CD14-positive monocyte (primary cell): ENCODE results near the gene ANO9. TPM values are rescaled to one million over a fixed set of nuclear protein-coding genes. Genes with fewer than 3 reads are reported as not detected.

ENCODE experiments used
- DNase-seq, 3 donors: peaks; one replicate each; pipeline ENCODE4 v3.0.0-alpha.2; 2011 to 2022
- H2AFZ ChIP-seq: 2 replicates; pipeline ENCODE4 v1.6.0; 2012; ENCODE audit warnings: mild to moderate bottlenecking, low read depth, low read length, inconsistent platforms; ENCODE audit not compliant: insufficient read depth, poor library complexity, severe bottlenecking
- H3K27ac ChIP-seq, 2 donors: 1 replicate in 1 of 2; 2 replicates in 1 of 2; pipeline ENCODE4 v1.5.1; 2012 to 2013; ENCODE audit warnings: low read length in 2 of 2, control low read depth in 1 of 2, inconsistent platforms in 1 of 2, low read depth in 1 of 2, mild to moderate bottlenecking in 1 of 2
- H3K27me3 ChIP-seq, 2 donors: one replicate each; pipeline versions ENCODE4 v1.6.0 to v1.6.1; 2011 to 2013; ENCODE audit warnings: low read length in 2 of 2; ENCODE audit not compliant: control insufficient read depth in 2 of 2, insufficient read depth in 2 of 2
- H3K36me3 ChIP-seq, 2 donors: replicated peaks in 1 of 2; 1 replicate in 1 of 2; 2 replicates in 1 of 2; pipeline versions ENCODE4 v1.5.1 to v1.6.1; 2012 to 2013; ENCODE audit warnings: low read length in 2 of 2, control low read depth in 1 of 2, inconsistent platforms in 1 of 2, mild to moderate bottlenecking in 1 of 2; ENCODE audit not compliant: insufficient read depth in 2 of 2, control insufficient read depth in 1 of 2
- H3K4me1 ChIP-seq, 2 donors: 1 replicate in 1 of 2; 2 replicates in 1 of 2; pipeline versions ENCODE4 v1.5.1 to v1.6.1; 2012 to 2013; ENCODE audit warnings: low read length in 2 of 2, control low read depth in 1 of 2, inconsistent platforms in 1 of 2, mild to moderate bottlenecking in 1 of 2, moderate library complexity in 1 of 2; ENCODE audit not compliant: insufficient read depth in 2 of 2, control insufficient read depth in 1 of 2
- H3K4me2 ChIP-seq: replicated peaks from 2 replicates; pipeline ENCODE3; 2012; ENCODE audit warnings: low read length, moderate library complexity, mild to moderate bottlenecking; ENCODE audit not compliant: poor library complexity, severe bottlenecking; ENCODE audit errors: extremely low read depth
- H3K4me3 ChIP-seq, 3 experiments: fragments of 200-600 bp in 1 of 3; sonication (generic) in 1 of 3; replicated peaks in 1 of 3; 1 replicate in 2 of 3; 2 replicates in 1 of 3; pipeline ENCODE4 v1.5.1; 2011 to 2013; ENCODE audit warnings: low read length in 3 of 3, mild to moderate bottlenecking in 3 of 3, control low read depth in 2 of 3, low read depth in 2 of 3, inconsistent platforms in 1 of 3, moderate library complexity in 1 of 3
- H3K79me2 ChIP-seq: 2 replicates; pipeline ENCODE4 v1.6.0; 2012; ENCODE audit warnings: mild to moderate bottlenecking, control low read depth, inconsistent platforms, low read length, moderate library complexity; ENCODE audit not compliant: insufficient read depth
- H3K9ac ChIP-seq: 2 replicates; pipeline ENCODE4 v1.6.0; 2017; ENCODE audit warnings: low read length, mild to moderate bottlenecking; ENCODE audit not compliant: insufficient read depth, poor library complexity, severe bottlenecking
- H3K9me3 ChIP-seq, 2 donors: replicated peaks in 1 of 2; 1 replicate in 1 of 2; 2 replicates in 1 of 2; pipeline versions ENCODE4 v1.5.1 to v1.6.1; 2012 to 2013; ENCODE audit warnings: low read length in 2 of 2, control low read depth in 1 of 2; ENCODE audit not compliant: control insufficient read depth in 1 of 2, insufficient read depth in 1 of 2
- H4K20me1 ChIP-seq: 2 replicates; pipeline ENCODE4 v1.6.0; 2012; ENCODE audit warnings: mild to moderate bottlenecking, low read length, control low read depth, moderate library complexity; ENCODE audit not compliant: insufficient read depth
- H3K27ac Mint-ChIP-seq, 7 donors: one replicate each; pipeline ENCODE4 v1.8.0; 2020; ENCODE audit warnings: mild to moderate bottlenecking in 7 of 7, mixed read lengths in 7 of 7, moderate library complexity in 6 of 7, inconsistent platforms in 2 of 7
- H3K27me3 Mint-ChIP-seq, 3 donors: one replicate each; pipeline ENCODE4 v1.8.0; 2021 to 2022; ENCODE audit warnings: low read depth in 3 of 3, mild to moderate bottlenecking in 3 of 3, mixed read lengths in 3 of 3, moderate library complexity in 3 of 3, inconsistent platforms in 1 of 3
- H3K36me3 Mint-ChIP-seq, 2 donors: one replicate each; pipeline ENCODE4 v1.8.0; 2020; ENCODE audit warnings: mixed read lengths in 2 of 2, inconsistent platforms in 1 of 2, mild to moderate bottlenecking in 1 of 2
- H3K4me1 Mint-ChIP-seq: one replicate; pipeline ENCODE4 v1.8.0; 2020; ENCODE audit warnings: mild to moderate bottlenecking, mixed read lengths
- H3K4me3 Mint-ChIP-seq, 2 donors: one replicate each; pipeline ENCODE4 v1.8.0; 2020; ENCODE audit warnings: mild to moderate bottlenecking in 2 of 2, mixed read lengths in 2 of 2, moderate library complexity in 1 of 2
- H3K9me3 Mint-ChIP-seq, 7 donors: one replicate each; pipeline ENCODE4 v1.8.0; 2020 to 2022; ENCODE audit warnings: mixed read lengths in 7 of 7, mild to moderate bottlenecking in 6 of 7, moderate library complexity in 6 of 7, inconsistent platforms in 2 of 7
- CTCF ChIP-seq: fragments of 200-600 bp; IDR thresholded peaks from one replicate; pipeline ENCODE4 v1.8.0; 2022; ENCODE audit warnings: antibody characterized with exemption, mild to moderate bottlenecking
- WGBS: methylation state at CpG from one replicate; pipeline ENCODE4 v1.1.5; 2013; ENCODE audit warnings: missing lambda C conversion rate; ENCODE audit not compliant: insufficient coverage; 5-methylcytosine and 5-hydroxymethylcytosine counted together
- intact Hi-C, 2 donors: fragments of 100-400 bp; cut with micrococcal nuclease; formaldehyde crosslinking; loops; one replicate each; pipeline versions ENCODE4 v1.15.0 to v1.15.1; 2023
- polyA plus RNA-seq, 3 donors: library from polyadenylated mRNA; depleted of rRNA in 1 of 3; unstranded in 2 of 3; stranded (reverse) in 1 of 3; fragments of 300-500 nt in 2 of 3; fragments of >200 nt in 1 of 3; fragmentation: Illumina TruSeq in 2 of 3; gene quantifications; 1 replicate in 2 of 3; 2 replicates in 1 of 3; pipeline ENCODE4 v1.2.3, GENCODE V29; 2012 to 2021

ANO9 gene
- polyA plus RNA-seq, 3 donors = 0.18 to 0.24 TPM; not detected in 1

DNA sequence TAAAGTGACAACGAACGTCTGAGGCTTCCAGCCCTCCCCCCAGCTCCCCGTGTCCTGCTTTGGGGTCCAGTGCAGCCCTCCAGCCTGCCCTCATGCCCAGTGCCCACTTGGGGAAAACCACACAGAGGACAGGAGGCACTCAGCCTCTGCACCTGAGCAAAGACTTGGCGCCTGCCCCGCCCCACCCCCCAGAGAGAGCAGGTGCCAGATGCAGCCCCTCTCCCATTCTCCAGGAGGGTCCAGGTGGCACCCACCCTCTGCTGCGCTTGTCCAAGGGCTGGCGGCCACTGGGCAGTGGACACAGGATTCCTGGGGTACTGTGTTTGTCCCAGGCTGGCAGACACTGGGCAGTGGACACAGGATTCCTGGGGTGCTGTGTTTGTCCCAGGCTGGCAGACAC is 49.5 kb upstream of the ANO9 start:
- Histone ChIP-seq H3K27ac (no peak overlapping the region), H3K9ac (no peak overlapping the region), H4K20me1 (peaks cover 37% of the 10 kb centered on the region), H2AFZ (no peak overlapping the region), H3K4me2 (no peak overlapping the region), H3K79me2 (peaks cover 3% of the 10 kb centered on the region), H3K4me1 (no peaks in the 10 kb centered on the region), H3K4me3 (no peak overlapping the region), H3K9me3 (no peaks in the 10 kb centered on the region), H3K36me3 (peaks cover 40 to 44% of the 10 kb centered on the region in 2 donors), H3K27me3 (no peaks in the 10 kb centered on the region)
- 91% methylated on average over 6 of the region's 7 CpGs for WGBS
- intact Hi-C loops = no loop called here
- TF ChIP-seq CTCF = no peak
- H3K27me3 Mint-ChIP-seq = peaks cover 0 to 2% (median 0%) of the 10 kb centered on the region in 3 donors
- no peak overlapping the region for H3K27ac Mint-ChIP-seq
- H3K4me1 Mint-ChIP-seq = no peaks in the 10 kb centered on the region
- H3K9me3 Mint-ChIP-seq = no peaks in the 10 kb centered on the region
- peaks cover 27 to 53% of the 10 kb centered on the region in 2 donors for H3K36me3 Mint-ChIP-seq
- H3K4me3 Mint-ChIP-seq = no peak overlapping the region
- no peak for DNase-seq

- TF ChIP-seq CTCF = no peak
- Mint-ChIP-seq H3K4me1 (no peaks in the 10 kb centered on the region), H3K36me3 (peaks cover 25 to 49% of the 10 kb centered on the region in 2 donors), H3K27me3 (peaks cover 0 to 2% (median 0%) of the 10 kb centered on the region in 3 donors), H3K27ac (peak overlapping the region in 2 of 7 donors; percentile 21 to 50), H3K4me3 (no peak overlapping the region), H3K9me3 (no peaks in the 10 kb centered on the region)
- Histone ChIP-seq H3K9ac (no peak overlapping the region), H3K4me3 (no peak overlapping the region), H3K27ac (no peak overlapping the region), H3K4me1 (no peaks in the 10 kb centered on the region), H3K79me2 (peaks cover 1% of the 10 kb centered on the region), H3K36me3 (peaks cover 35 to 39% of the 10 kb centered on the region in 2 donors), H3K4me2 (no peak overlapping the region), H3K9me3 (no peaks in the 10 kb centered on the region), H3K27me3 (no peaks in the 10 kb centered on the region), H2AFZ (no peak overlapping the region), H4K20me1 (peaks cover 33% of the 10 kb centered on the region)
- intact Hi-C loops = no loop called here
- WGBS = 89% methylated on average over 15 of the region's 15 CpGs
- no peak for DNase-seq
Measured at GRCh38 chr11:490930-491260, 49.1 kb upstream of the ANO9 start.
